HS-5 (cell line): ENCODE measurements around the gene GLG1.

Experiments used
- DNase-seq: peaks from one replicate; pipeline ENCODE4 v3.0.0-alpha.2; 2012; ENCODE audit warnings: low read depth

Gene GLG1

GRCh38 chr16:74472010-74472409 is 134.9 kb downstream of the GLG1 start:
- DNase-seq = no peak

- no peak for DNase-seq
Measured at GRCh38 chr16:74469946-74470478, 136.9 kb downstream of the GLG1 start.

- DNase-seq = no peak
Measured at GRCh38 chr16:74468807-74469525, 137.9 kb downstream of the GLG1 start.

- no peak for DNase-seq
Measured at GRCh38 chr16:74466872-74467271, 140.0 kb downstream of the GLG1 start.

- DNase-seq = no peak
Measured at GRCh38 chr16:74465851-74466685, 140.8 kb downstream of the GLG1 start.

- no peak for DNase-seq
Measured at GRCh38 chr16:74465281-74465680, 141.6 kb downstream of the GLG1 start.

GRCh38 chr16:74463888-74464287 is 143.0 kb downstream of the GLG1 start:
- DNase-seq = no peak

GRCh38 chr16:74462361-74462760 is 144.6 kb downstream of the GLG1 start:
- no peak for DNase-seq

GRCh38 chr16:74461826-74462225 is 145.1 kb downstream of the GLG1 start:
- no peak for DNase-seq

GRCh38 chr16:74460542-74460941 is 146.4 kb downstream of the GLG1 start:
- no peak for DNase-seq

- no peak for DNase-seq
Measured at GRCh38 chr16:74456290-74456625, 150.7 kb downstream of the GLG1 start.

- DNase-seq = peak; percentile 65
Measured at GRCh38 chr16:74455619-74456289, 151.2 kb downstream of the GLG1 start.

GRCh38 chr16:74455213-74455612 is 151.7 kb downstream of the GLG1 start:
- DNase-seq = peak; percentile 74

GRCh38 chr16:74451951-74452758 is 154.8 kb downstream of the GLG1 start:
- DNase-seq = no peak

GRCh38 chr16:74450967-74451760 is 155.8 kb downstream of the GLG1 start:
- DNase-seq = no peak

GRCh38 chr16:74450236-74450635 is 156.7 kb downstream of the GLG1 start:
- no peak for DNase-seq

- no peak for DNase-seq
Measured at GRCh38 chr16:74449470-74449869, 157.4 kb downstream of the GLG1 start.

GRCh38 chr16:74448990-74449389 is 157.9 kb downstream of the GLG1 start:
- peak; percentile 83 for DNase-seq

- DNase-seq = no peak
Measured at GRCh38 chr16:74447578-74447977, 159.3 kb downstream of the GLG1 start.

GRCh38 chr16:74446866-74447265 is 160.0 kb downstream of the GLG1 start:
- DNase-seq = no peak
